OCI-LY3 (cell line): ENCODE measurements around the gene SLC3A2.

ENCODE experiments used
- H2AFZ ChIP-seq: fragments of 200-600, 300-600 bp; shearing (Covaris generic); 2 replicates; pipeline ENCODE4 v1.6.0; 2014; ENCODE audit warnings: antibody characterized with exemption, low read depth, low read length
- H3K27ac ChIP-seq: fragments of 200-600, 300-600 bp; sonication (generic); 2 replicates; pipeline ENCODE4 v1.5.1; 2014; ENCODE audit warnings: mild to moderate bottlenecking, low read length, moderate library complexity, mixed read lengths
- H3K27me3 ChIP-seq: fragments of 200-600, 300-600 bp; sonication (generic); 2 replicates; pipeline ENCODE4 v1.6.1; 2014; ENCODE audit warnings: low read depth, low read length, mixed read lengths
- H3K36me3 ChIP-seq: fragments of 200-600, 300-600 bp; sonication (generic); replicated peaks from 2 replicates; pipeline ENCODE3; 2014; ENCODE audit warnings: low read depth, low read length, mixed read lengths
- H3K4me1 ChIP-seq: fragments of 300-600, 200-600 bp; sonication (generic); 2 replicates; pipeline ENCODE4 v1.6.1; 2014; ENCODE audit warnings: low read length, mixed read lengths
- H3K4me2 ChIP-seq: fragments of 200-600, 300-600 bp; sonication (generic); 2 replicates; pipeline ENCODE4 v1.6.1; 2014; ENCODE audit warnings: low read length, mixed read lengths
- H3K4me3 ChIP-seq: fragments of 300-600, 200-600 bp; sonication (generic); 2 replicates; pipeline ENCODE4 v1.5.1; 2014; ENCODE audit warnings: antibody characterized with exemption, mild to moderate bottlenecking, low read length, moderate library complexity
- H3K79me2 ChIP-seq: fragments of 300-600, 200-600 bp; shearing (Covaris generic); 2 replicates; pipeline ENCODE4 v1.6.1; 2014; ENCODE audit warnings: mild to moderate bottlenecking, low read length, mixed read lengths
- H3K9ac ChIP-seq: fragments of 300-600, 200-600 bp; shearing (Covaris generic); 2 replicates; pipeline ENCODE4 v1.6.0; 2014; ENCODE audit warnings: mild to moderate bottlenecking, low read length, moderate library complexity
- H3K9me3 ChIP-seq: fragments of 200-600, 300-600 bp; shearing (Covaris generic); 2 replicates; pipeline ENCODE4 v1.6.1; 2014; ENCODE audit warnings: low read length, mixed read lengths; ENCODE audit not compliant: insufficient read depth
- H4K20me1 ChIP-seq: fragments of 200-600, 300-600 bp; sonication (generic); 2 replicates; pipeline ENCODE4 v1.6.1; 2016; ENCODE audit warnings: low read length, mixed read lengths; ENCODE audit not compliant: insufficient read depth
- EZH2phosphoT487 ChIP-seq: fragments of 200-600 bp; shearing (Covaris generic); IDR thresholded peaks from 2 replicates; pipeline ENCODE4 v1.6.1; 2018; ENCODE audit warnings: antibody characterized with exemption, mixed run types, low read depth
- TF ChIP-seq, protein P1 (sequence below): fragments of 200-600, 300-600 bp; sonication (generic); IDR thresholded peaks from 2 replicates; pipeline ENCODE4 v1.5.1; 2014; ENCODE audit warnings: antibody characterized with exemption, low read length, low read depth

SLC3A2 gene

DNA sequence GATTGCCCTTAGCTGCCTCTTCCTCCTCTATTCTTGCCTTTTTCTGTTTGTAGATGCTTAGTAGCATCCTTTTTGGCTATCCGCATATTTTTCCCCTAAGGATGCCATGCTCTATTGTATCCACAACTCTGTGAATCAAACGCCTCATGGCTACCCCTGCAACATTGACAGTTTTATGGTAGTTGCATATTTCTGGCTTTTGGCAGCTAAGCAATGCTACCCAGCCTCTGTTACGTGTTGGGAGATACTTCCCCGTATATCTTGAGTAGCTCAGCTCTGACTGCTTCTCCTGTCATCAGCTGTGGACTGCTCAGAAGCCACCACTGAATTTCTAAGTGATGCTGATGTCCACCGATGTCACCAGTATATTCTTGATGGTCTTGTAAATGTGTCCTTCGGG is 15.1 kb upstream of the SLC3A2 start:
- TF ChIP-seq, protein P1, sequence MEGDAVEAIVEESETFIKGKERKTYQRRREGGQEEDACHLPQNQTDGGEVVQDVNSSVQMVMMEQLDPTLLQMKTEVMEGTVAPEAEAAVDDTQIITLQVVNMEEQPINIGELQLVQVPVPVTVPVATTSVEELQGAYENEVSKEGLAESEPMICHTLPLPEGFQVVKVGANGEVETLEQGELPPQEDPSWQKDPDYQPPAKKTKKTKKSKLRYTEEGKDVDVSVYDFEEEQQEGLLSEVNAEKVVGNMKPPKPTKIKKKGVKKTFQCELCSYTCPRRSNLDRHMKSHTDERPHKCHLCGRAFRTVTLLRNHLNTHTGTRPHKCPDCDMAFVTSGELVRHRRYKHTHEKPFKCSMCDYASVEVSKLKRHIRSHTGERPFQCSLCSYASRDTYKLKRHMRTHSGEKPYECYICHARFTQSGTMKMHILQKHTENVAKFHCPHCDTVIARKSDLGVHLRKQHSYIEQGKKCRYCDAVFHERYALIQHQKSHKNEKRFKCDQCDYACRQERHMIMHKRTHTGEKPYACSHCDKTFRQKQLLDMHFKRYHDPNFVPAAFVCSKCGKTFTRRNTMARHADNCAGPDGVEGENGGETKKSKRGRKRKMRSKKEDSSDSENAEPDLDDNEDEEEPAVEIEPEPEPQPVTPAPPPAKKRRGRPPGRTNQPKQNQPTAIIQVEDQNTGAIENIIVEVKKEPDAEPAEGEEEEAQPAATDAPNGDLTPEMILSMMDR: no peak
- no peak for TF ChIP-seq EZH2phosphoT487
- Histone ChIP-seq H3K4me3 (no peak overlapping the region), H3K9me3 (no peaks in the 10 kb centered on the region), H3K36me3 (peaks cover 44% of the 10 kb centered on the region), H3K79me2 (peaks cover 100% of the 10 kb centered on the region), H3K27ac (no peak overlapping the region), H3K9ac (no peak overlapping the region), H3K4me1 (peaks cover 23% of the 10 kb centered on the region), H2AFZ (no peak overlapping the region), H3K4me2 (no peak overlapping the region), H4K20me1 (peaks cover 36% of the 10 kb centered on the region), H3K27me3 (no peaks in the 10 kb centered on the region)

DNA sequence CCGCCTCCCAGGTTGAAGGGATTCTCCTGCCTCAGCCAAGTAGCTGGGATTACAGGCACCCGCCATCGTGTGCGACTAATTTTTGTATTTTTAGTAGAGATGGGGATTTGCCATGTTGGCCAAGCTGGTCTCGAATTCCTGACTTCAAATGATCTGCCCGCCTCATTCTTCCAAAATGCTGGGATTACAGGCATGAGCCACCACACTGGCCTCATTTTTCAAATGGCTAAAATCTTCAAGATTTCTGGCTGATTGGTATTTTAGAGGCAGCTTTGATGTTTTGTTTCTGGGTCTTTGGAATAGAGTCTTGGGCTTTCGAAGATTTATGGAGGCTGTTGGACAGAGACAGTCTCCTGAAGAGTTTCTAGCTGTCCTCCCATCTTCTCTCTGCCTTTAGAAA is 5.8 kb upstream of the SLC3A2 start:
- Histone ChIP-seq H3K9me3 (no peaks in the 10 kb centered on the region), H3K36me3 (peaks cover 28% of the 10 kb centered on the region), H3K9ac (no peak overlapping the region), H3K27me3 (no peaks in the 10 kb centered on the region), H3K4me2 (no peak overlapping the region), H3K4me1 (peaks cover 6% of the 10 kb centered on the region), H3K79me2 (peaks cover 98% of the 10 kb centered on the region), H2AFZ (no peak overlapping the region), H3K4me3 (no peak overlapping the region), H4K20me1 (peaks cover 14% of the 10 kb centered on the region), H3K27ac (no peak overlapping the region)
- no peak for TF ChIP-seq EZH2phosphoT487
- TF ChIP-seq, protein P1: no peak

- no peak overlapping the region for H3K4me2 ChIP-seq
- H3K9me3 ChIP-seq: no peaks in the 10 kb centered on the region
- no peak overlapping the region for H3K27ac ChIP-seq
- H2AFZ ChIP-seq: no peak overlapping the region
- H3K4me1 ChIP-seq: peaks cover 13% of the 10 kb centered on the region
- no peaks in the 10 kb centered on the region for H3K27me3 ChIP-seq
- no peak overlapping the region for H3K9ac ChIP-seq
- peaks cover 97% of the 10 kb centered on the region for H3K79me2 ChIP-seq
- H4K20me1 ChIP-seq: peaks cover 20% of the 10 kb centered on the region
- H3K36me3 ChIP-seq: peaks cover 33% of the 10 kb centered on the region
- TF ChIP-seq, protein P1: no peak
- no peak for TF ChIP-seq EZH2phosphoT487
- no peak overlapping the region for H3K4me3 ChIP-seq
Measured at GRCh38 chr11:62875698-62876478, 4.8 kb upstream of the SLC3A2 start.

GRCh38 chr11:62876712-62877111 is 4.0 kb upstream of the SLC3A2 start:
- Histone ChIP-seq H3K9me3 (no peaks in the 10 kb centered on the region), H3K4me1 (peaks cover 13% of the 10 kb centered on the region), H3K79me2 (peaks cover 97% of the 10 kb centered on the region), H4K20me1 (peaks cover 20% of the 10 kb centered on the region), H3K4me3 (no peak overlapping the region), H3K36me3 (peaks cover 37% of the 10 kb centered on the region), H3K4me2 (no peak overlapping the region), H3K9ac (no peak overlapping the region), H3K27me3 (no peaks in the 10 kb centered on the region), H2AFZ (no peak overlapping the region), H3K27ac (no peak overlapping the region)
- TF ChIP-seq, protein P1: no peak
- no peak for TF ChIP-seq EZH2phosphoT487
